ENCODE data around the gene TGFBR3.
"Not testable (repeated sequence)": the region's sequence is repeated elsewhere in the genome, so short reads cannot be mapped to it uniquely, and the experiment has no call there.

TGFBR3 gene

DNA sequence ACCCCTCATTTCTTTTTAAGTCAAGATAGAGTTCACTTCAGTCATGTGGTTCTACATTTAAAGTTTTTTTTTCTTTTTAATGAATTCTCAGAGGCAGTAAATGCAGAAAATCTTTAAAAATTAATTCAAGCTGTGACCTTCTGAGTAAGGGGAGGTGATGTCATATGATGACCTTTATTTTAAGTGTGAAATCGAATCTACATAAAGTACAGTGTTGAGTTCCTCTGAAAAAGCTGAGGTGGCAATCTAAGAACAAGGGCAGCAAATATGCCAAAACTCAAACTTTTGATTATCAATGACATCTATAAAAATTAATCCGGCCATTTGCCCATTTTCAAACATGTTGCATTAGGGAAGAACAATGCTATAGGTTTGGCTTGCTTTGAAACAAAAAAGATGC lies 211.8 kb downstream of the TGFBR3 start:
- H3K9me3 ChIP-seq (ENCODE audit: insufficient read depth, low read depth, low read length), result no peaks in the 10 kb centered on the region
- no peak overlapping the region for H3K4me3 ChIP-seq (ENCODE audit: low read length)
- no peaks in the 10 kb centered on the region; the same call in 1 of the 2 replicates for H3K4me1 ChIP-seq (ENCODE audit: insufficient read depth, low read length)
- H3K27ac ChIP-seq (ENCODE audit: low read length), result no peak overlapping the region
- no peaks in the 10 kb centered on the region for H3K36me3 ChIP-seq (ENCODE audit: insufficient read depth, low read depth, low read length)
- H3K9ac ChIP-seq (ENCODE audit: low read depth, low read length), result no peak overlapping the region
- H3K27me3 ChIP-seq (ENCODE audit: insufficient read depth, low read length), result no peaks in the 10 kb centered on the region

- Histone ChIP-seq H3K4me3 (ENCODE audit: low read length) (no peak overlapping the region), H3K4me1 (ENCODE audit: insufficient read depth, low read length) (no peaks in the 10 kb centered on the region; the same call in 1 of the 2 replicates), H3K36me3 (ENCODE audit: insufficient read depth, low read depth, low read length) (no peaks in the 10 kb centered on the region), H3K27ac (ENCODE audit: low read length) (no peak overlapping the region), H3K27me3 (ENCODE audit: insufficient read depth, low read length) (no peaks in the 10 kb centered on the region), H3K9ac (ENCODE audit: low read depth, low read length) (no peak overlapping the region), H3K9me3 (ENCODE audit: insufficient read depth, low read depth, low read length) (no peaks in the 10 kb centered on the region)
Observed at GRCh38 chr1:91673613-91674012, 212.3 kb downstream of the TGFBR3 start.

DNA sequence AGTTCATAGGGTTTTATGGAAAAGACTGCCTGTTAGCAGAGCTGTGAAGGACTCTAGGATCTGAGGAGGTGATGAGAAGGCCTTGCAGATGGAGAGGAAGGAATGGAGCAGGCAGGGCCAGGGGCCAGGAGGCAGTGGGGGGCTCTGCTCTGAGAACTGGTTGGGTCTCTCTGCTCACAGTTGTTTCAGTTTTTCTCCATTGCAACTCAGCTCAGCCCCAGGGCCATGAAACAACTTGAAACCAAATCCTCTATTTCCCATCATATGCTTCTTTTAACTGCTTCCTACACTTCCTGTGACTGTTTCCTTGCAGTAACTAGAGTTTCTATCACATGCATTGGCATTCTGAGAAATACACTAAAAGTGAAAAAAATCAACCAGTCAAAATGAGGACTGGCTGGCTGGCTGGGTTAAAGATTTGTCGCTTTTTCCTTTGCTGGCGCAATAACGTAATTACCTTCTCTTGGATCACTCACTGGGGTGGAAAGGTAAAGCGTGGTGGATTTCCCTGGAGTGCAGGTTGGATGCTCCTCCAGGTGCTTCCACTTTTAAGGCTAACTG lies 213.3 kb downstream of the TGFBR3 start:
- H3K4me3 ChIP-seq (ENCODE audit: low read length), result no peak overlapping the region

DNA sequence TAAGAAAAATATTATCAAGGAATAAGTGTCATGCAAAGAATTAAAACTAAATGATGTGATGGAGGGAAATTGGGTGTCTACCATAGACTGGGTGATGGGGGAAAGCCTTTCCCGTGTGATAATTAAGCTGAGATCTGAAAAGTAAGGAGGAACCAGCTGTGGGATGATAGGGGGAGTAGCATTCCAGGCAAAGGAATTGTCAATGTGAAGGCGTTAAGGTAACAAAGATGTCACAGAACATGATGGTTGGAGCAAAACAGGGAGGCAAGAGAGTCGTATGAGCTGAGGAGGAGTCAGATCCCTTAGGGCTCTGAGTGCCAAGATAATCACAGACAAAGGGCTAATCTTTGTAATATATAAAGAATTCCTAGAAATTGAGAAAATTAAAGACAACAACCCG lies 215.2 kb downstream of the TGFBR3 start:
- Histone ChIP-seq H3K4me1 (ENCODE audit: insufficient read depth, low read length) (no peaks in the 10 kb centered on the region; the same call in 1 of the 2 replicates), H3K4me3 (ENCODE audit: low read length) (no peak overlapping the region), H3K9ac (ENCODE audit: low read depth, low read length) (no peak overlapping the region), H3K9me3 (ENCODE audit: insufficient read depth, low read depth, low read length) (no peaks in the 10 kb centered on the region), H3K27ac (ENCODE audit: low read length) (no peak overlapping the region), H3K36me3 (ENCODE audit: insufficient read depth, low read depth, low read length) (no peaks in the 10 kb centered on the region), H3K27me3 (ENCODE audit: insufficient read depth, low read length) (no peaks in the 10 kb centered on the region)

More for the DNA sequence above, 213.3 kb downstream of the TGFBR3 start:
- H3K4me1 ChIP-seq (ENCODE audit: insufficient read depth, low read length), result no peaks in the 10 kb centered on the region; the same call in 1 of the 2 replicates
- H3K9ac ChIP-seq (ENCODE audit: low read depth, low read length), result no peak overlapping the region
- H3K9me3 ChIP-seq (ENCODE audit: insufficient read depth, low read depth, low read length), result no peaks in the 10 kb centered on the region
- no peaks in the 10 kb centered on the region for H3K27me3 ChIP-seq (ENCODE audit: insufficient read depth, low read length)
- no peak overlapping the region for H3K27ac ChIP-seq (ENCODE audit: low read length)
- no peaks in the 10 kb centered on the region for H3K36me3 ChIP-seq (ENCODE audit: insufficient read depth, low read depth, low read length)

GRCh38 chr1:91669584-91670350 lies 216.2 kb downstream of the TGFBR3 start:
- no peak overlapping the region for H3K4me3 ChIP-seq (ENCODE audit: low read length)
- no peak overlapping the region for H3K9ac ChIP-seq (ENCODE audit: low read depth, low read length)
- no peaks in the 10 kb centered on the region for H3K27me3 ChIP-seq (ENCODE audit: insufficient read depth, low read length)
- H3K9me3 ChIP-seq (ENCODE audit: insufficient read depth, low read depth, low read length), result no peaks in the 10 kb centered on the region
- H3K36me3 ChIP-seq (ENCODE audit: insufficient read depth, low read depth, low read length), result no peaks in the 10 kb centered on the region
- H3K4me1 ChIP-seq (ENCODE audit: insufficient read depth, low read length), result no peaks in the 10 kb centered on the region; the same call in 1 of the 2 replicates
- no peak overlapping the region for H3K27ac ChIP-seq (ENCODE audit: low read length)

- H3K9ac ChIP-seq (ENCODE audit: low read depth, low read length); H3K36me3 ChIP-seq (ENCODE audit: insufficient read depth, low read depth, low read length); H3K27me3 ChIP-seq (ENCODE audit: insufficient read depth, low read length); H3K9me3 ChIP-seq (ENCODE audit: insufficient read depth, low read depth, low read length); H3K4me3 ChIP-seq (ENCODE audit: low read length); H3K4me1 ChIP-seq (ENCODE audit: insufficient read depth, low read length); H3K27ac ChIP-seq (ENCODE audit: low read length): not testable (repeated sequence)
Observed at GRCh38 chr1:91666651-91667050, 219.3 kb downstream of the TGFBR3 start.

DNA sequence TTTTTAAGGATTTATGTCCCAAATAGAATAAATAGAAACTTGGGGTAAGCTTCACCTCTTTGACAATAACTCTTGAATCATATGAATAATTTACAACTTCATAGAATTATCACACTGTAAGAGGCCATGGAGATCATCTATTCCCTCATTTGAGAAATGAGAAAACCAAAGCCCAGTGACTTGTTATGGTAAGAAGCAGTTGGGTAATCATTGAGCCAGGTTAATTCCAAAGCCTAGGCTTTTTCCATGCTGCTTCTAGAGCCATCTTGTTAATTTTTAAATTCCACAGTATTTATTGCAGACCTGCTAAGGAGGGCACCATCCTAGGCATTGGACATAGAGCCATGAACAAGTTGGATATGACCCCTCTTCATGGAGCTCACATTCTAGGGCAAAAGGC lies 224.8 kb downstream of the TGFBR3 start:
- H3K4me3 ChIP-seq (ENCODE audit: low read length), result no peak overlapping the region
- H3K27me3 ChIP-seq (ENCODE audit: insufficient read depth, low read length), result no peaks in the 10 kb centered on the region
- H3K9me3 ChIP-seq (ENCODE audit: insufficient read depth, low read depth, low read length), result no peaks in the 10 kb centered on the region
- H3K36me3 ChIP-seq (ENCODE audit: insufficient read depth, low read depth, low read length), result no peaks in the 10 kb centered on the region
- no peak overlapping the region for H3K9ac ChIP-seq (ENCODE audit: low read depth, low read length)
- no peak overlapping the region for H3K27ac ChIP-seq (ENCODE audit: low read length)
- H3K4me1 ChIP-seq (ENCODE audit: insufficient read depth, low read length), result no peaks in the 10 kb centered on the region

DNA sequence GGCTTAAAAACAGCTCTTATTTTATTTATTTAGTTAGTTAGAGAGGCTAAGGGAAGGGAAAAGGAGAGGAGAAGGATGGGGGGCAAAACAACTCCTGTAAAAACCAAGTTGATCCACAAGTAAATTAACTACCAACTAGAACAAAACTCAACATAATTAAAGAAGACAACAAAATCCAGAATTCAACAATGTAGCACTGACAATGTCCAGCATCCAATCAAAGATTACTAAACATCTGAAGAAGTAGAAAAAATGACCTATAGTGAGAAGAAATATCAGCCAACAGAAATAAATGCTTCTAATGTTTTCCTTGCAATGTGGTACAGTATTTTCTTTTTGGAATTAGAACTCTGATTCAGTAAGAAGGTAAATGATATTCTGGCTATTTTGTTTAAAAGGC lies 225.2 kb downstream of the TGFBR3 start:
- Histone ChIP-seq H3K9me3 (ENCODE audit: insufficient read depth, low read depth, low read length) (no peaks in the 10 kb centered on the region), H3K36me3 (ENCODE audit: insufficient read depth, low read depth, low read length) (no peaks in the 10 kb centered on the region), H3K4me3 (ENCODE audit: low read length) (no peak overlapping the region), H3K9ac (ENCODE audit: low read depth, low read length) (no peak overlapping the region), H3K27me3 (ENCODE audit: insufficient read depth, low read length) (no peaks in the 10 kb centered on the region), H3K27ac (ENCODE audit: low read length) (no peak overlapping the region), H3K4me1 (ENCODE audit: insufficient read depth, low read length) (no peaks in the 10 kb centered on the region)

- no peak overlapping the region for H3K27ac ChIP-seq (ENCODE audit: low read length)
- H3K36me3 ChIP-seq (ENCODE audit: insufficient read depth, low read depth, low read length), result no peaks in the 10 kb centered on the region
- no peaks in the 10 kb centered on the region for H3K9me3 ChIP-seq (ENCODE audit: insufficient read depth, low read depth, low read length)
- no peak overlapping the region for H3K4me3 ChIP-seq (ENCODE audit: low read length)
- H3K4me1 ChIP-seq (ENCODE audit: insufficient read depth, low read length), result no peaks in the 10 kb centered on the region
- no peak overlapping the region for H3K9ac ChIP-seq (ENCODE audit: low read depth, low read length)
- no peaks in the 10 kb centered on the region for H3K27me3 ChIP-seq (ENCODE audit: insufficient read depth, low read length)
Observed at GRCh38 chr1:91655912-91656449, 230.0 kb downstream of the TGFBR3 start.

DNA sequence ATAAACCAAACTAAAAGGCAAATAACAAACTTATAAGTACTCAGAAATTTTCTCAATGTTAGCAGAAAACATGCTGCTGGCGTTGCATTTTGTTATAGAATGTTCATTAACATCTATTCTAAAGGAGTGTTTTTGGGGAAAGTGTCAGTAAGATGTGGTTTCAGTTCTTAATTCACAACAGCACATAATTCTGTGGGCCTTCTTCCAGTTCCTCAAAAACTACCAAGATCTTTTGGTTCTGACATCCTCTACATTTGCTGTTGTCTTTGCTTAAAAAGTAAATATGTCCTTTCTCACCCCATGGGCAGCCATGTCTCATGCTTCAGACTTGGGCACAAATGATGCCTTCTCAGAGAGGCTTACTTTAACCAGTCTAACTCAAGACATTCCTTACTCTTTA lies 232.8 kb downstream of the TGFBR3 start:
- Histone ChIP-seq H3K27ac (ENCODE audit: low read length) (no peak overlapping the region), H3K27me3 (ENCODE audit: insufficient read depth, low read length) (no peaks in the 10 kb centered on the region), H3K9ac (ENCODE audit: low read depth, low read length) (no peak overlapping the region), H3K4me1 (ENCODE audit: insufficient read depth, low read length) (no peaks in the 10 kb centered on the region), H3K36me3 (ENCODE audit: insufficient read depth, low read depth, low read length) (no peaks in the 10 kb centered on the region), H3K4me3 (ENCODE audit: low read length) (no peak overlapping the region), H3K9me3 (ENCODE audit: insufficient read depth, low read depth, low read length) (no peaks in the 10 kb centered on the region)

- Histone ChIP-seq H3K4me1 (ENCODE audit: insufficient read depth, low read length) (no peaks in the 10 kb centered on the region), H3K27me3 (ENCODE audit: insufficient read depth, low read length) (no peaks in the 10 kb centered on the region), H3K36me3 (ENCODE audit: insufficient read depth, low read depth, low read length) (no peaks in the 10 kb centered on the region), H3K9me3 (ENCODE audit: insufficient read depth, low read depth, low read length) (no peaks in the 10 kb centered on the region), H3K4me3 (ENCODE audit: low read length) (no peak overlapping the region), H3K27ac (ENCODE audit: low read length) (no peak overlapping the region), H3K9ac (ENCODE audit: low read depth, low read length) (no peak overlapping the region)
Observed at GRCh38 chr1:91651661-91652071, 234.3 kb downstream of the TGFBR3 start.

DNA sequence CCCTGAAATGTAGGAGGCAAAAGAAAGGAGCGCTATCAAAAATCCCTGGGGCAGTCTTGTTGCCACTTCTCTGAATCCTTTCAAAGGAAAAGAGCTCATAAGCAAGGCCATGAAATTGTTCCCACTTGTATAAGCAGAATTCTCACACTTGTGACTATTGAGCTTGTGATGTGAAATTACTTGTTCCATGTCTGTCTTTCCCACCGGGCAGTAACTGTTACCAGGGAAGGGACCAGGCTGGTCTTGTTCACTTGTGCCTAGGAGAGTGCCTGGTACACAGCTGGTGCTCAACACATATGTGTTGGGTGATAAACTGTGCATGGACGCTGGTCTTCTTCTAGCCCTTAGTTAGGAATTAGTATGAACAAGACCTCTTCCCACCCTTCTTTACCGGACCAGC lies 234.7 kb downstream of the TGFBR3 start:
- Histone ChIP-seq H3K27me3 (ENCODE audit: insufficient read depth, low read length) (no peaks in the 10 kb centered on the region), H3K9me3 (ENCODE audit: insufficient read depth, low read depth, low read length) (no peaks in the 10 kb centered on the region), H3K4me1 (ENCODE audit: insufficient read depth, low read length) (no peaks in the 10 kb centered on the region), H3K9ac (ENCODE audit: low read depth, low read length) (no peak overlapping the region), H3K27ac (ENCODE audit: low read length) (no peak overlapping the region), H3K4me3 (ENCODE audit: low read length) (no peak overlapping the region), H3K36me3 (ENCODE audit: insufficient read depth, low read depth, low read length) (no peaks in the 10 kb centered on the region)
